SJCRH30 (cell line): ENCODE measurements around the gene OASL. TPM values are rescaled to one million over a fixed set of nuclear protein-coding genes. Genes with fewer than 3 reads are reported as not detected.

Source experiments
- DNase-seq, 2 experiments: peaks; one replicate each; pipeline ENCODE4 v3.0.0-alpha.2; 2015 to 2020
- H3K27ac ChIP-seq: fragments of 250-450 bp; sonication (Bioruptor Pico); 2 replicates; pipeline ENCODE4 v1.5.1; 2020; ENCODE audit warnings: mild to moderate bottlenecking, moderate library complexity
- H3K27me3 ChIP-seq: fragments of 250-450 bp; sonication (Bioruptor Pico); 2 replicates; pipeline ENCODE4 v1.5.1; 2020; ENCODE audit warnings: mild to moderate bottlenecking, moderate library complexity
- H3K36me3 ChIP-seq: fragments of 250-450 bp; sonication (Bioruptor Pico); 2 replicates; pipeline ENCODE4 v1.5.1; 2020; ENCODE audit warnings: mild to moderate bottlenecking, moderate library complexity
- H3K4me1 ChIP-seq: fragments of 250-450 bp; sonication (Bioruptor Pico); 2 replicates; pipeline ENCODE4 v1.5.1; 2020; ENCODE audit warnings: mild to moderate bottlenecking, moderate library complexity
- H3K4me3 ChIP-seq: fragments of 250-450 bp; sonication (Bioruptor Pico); 2 replicates; pipeline ENCODE4 v1.5.1; 2020; ENCODE audit warnings: mild to moderate bottlenecking, moderate library complexity
- H3K9me3 ChIP-seq: fragments of 250-450 bp; sonication (Bioruptor Pico); replicated peaks from 2 replicates; pipeline ENCODE4 v1.5.1; 2020; ENCODE audit warnings: mild to moderate bottlenecking, moderate library complexity
- total RNA-seq: library from RNA; depleted of rRNA; stranded (reverse); fragments of >200 nt; shearing (Covaris generic); gene quantifications from 2 replicates; pipeline ENCODE4 v1.2.3, GENCODE V29; 2014

Gene OASL
- total RNA-seq, 1 experiment from 2014 or later: not detected

- Histone ChIP-seq H3K27ac (no peak overlapping the region), H3K36me3 (no peaks in the 10 kb centered on the region), H3K9me3 (no peaks in the 10 kb centered on the region), H3K27me3 (peaks cover 5% of the 10 kb centered on the region; the same call in 1 of the 2 replicates), H3K4me3 (no peak overlapping the region), H3K4me1 (peaks cover 10% of the 10 kb centered on the region)
- peak; percentile 29 to 60 for DNase-seq
These were observed 4.3 kb downstream of the OASL start for GRCh38 chr12:121034616-121035305.

- DNase-seq: no peak
- Histone ChIP-seq H3K36me3 (no peaks in the 10 kb centered on the region), H3K4me1 (peaks cover 10% of the 10 kb centered on the region), H3K4me3 (no peak overlapping the region), H3K9me3 (no peaks in the 10 kb centered on the region), H3K27ac (no peak overlapping the region), H3K27me3 (no peaks in the 10 kb centered on the region; the same call in 1 of the 2 replicates)
These were observed 5.3 kb downstream of the OASL start for GRCh38 chr12:121033625-121034349.

- H3K27ac ChIP-seq: no peak overlapping the region
- H3K9me3 ChIP-seq: no peaks in the 10 kb centered on the region
- H3K27me3 ChIP-seq: no peaks in the 10 kb centered on the region; the same call in 1 of the 2 replicates
- peak; percentile 57 to 75 for DNase-seq
- H3K36me3 ChIP-seq: no peaks in the 10 kb centered on the region
- H3K4me1 ChIP-seq: peaks cover 10% of the 10 kb centered on the region
- no peak overlapping the region for H3K4me3 ChIP-seq
These were observed 8.4 kb downstream of the OASL start for GRCh38 chr12:121030576-121031212.

GRCh38 chr12:121026274-121027045 lies 12.6 kb downstream of the OASL start:
- no peaks in the 10 kb centered on the region for H3K9me3 ChIP-seq
- no peak overlapping the region for H3K4me3 ChIP-seq
- DNase-seq: no peak
- no peak overlapping the region for H3K27ac ChIP-seq
- no peaks in the 10 kb centered on the region for H3K36me3 ChIP-seq
- no peaks in the 10 kb centered on the region for H3K4me1 ChIP-seq
- no peaks in the 10 kb centered on the region for H3K27me3 ChIP-seq

GRCh38 chr12:121025442-121026226 lies 13.4 kb downstream of the OASL start:
- Histone ChIP-seq H3K27ac (no peak overlapping the region), H3K9me3 (no peaks in the 10 kb centered on the region), H3K4me1 (no peaks in the 10 kb centered on the region), H3K4me3 (no peak overlapping the region), H3K36me3 (no peaks in the 10 kb centered on the region), H3K27me3 (no peaks in the 10 kb centered on the region)
- no peak for DNase-seq

- Histone ChIP-seq H3K9me3 (no peaks in the 10 kb centered on the region), H3K27me3 (no peaks in the 10 kb centered on the region), H3K27ac (no peak overlapping the region), H3K4me1 (no peaks in the 10 kb centered on the region), H3K36me3 (no peaks in the 10 kb centered on the region), H3K4me3 (no peak overlapping the region)
- DNase-seq: no peak
These were observed 15.2 kb downstream of the OASL start for GRCh38 chr12:121023799-121024198.

GRCh38 chr12:121022713-121023112 lies 16.3 kb downstream of the OASL start:
- no peak overlapping the region for H3K4me3 ChIP-seq
- H3K27me3 ChIP-seq: no peaks in the 10 kb centered on the region
- H3K27ac ChIP-seq: no peak overlapping the region
- no peaks in the 10 kb centered on the region for H3K4me1 ChIP-seq
- DNase-seq: no peak
- H3K9me3 ChIP-seq: no peaks in the 10 kb centered on the region
- no peaks in the 10 kb centered on the region for H3K36me3 ChIP-seq

- H3K9me3 ChIP-seq: no peaks in the 10 kb centered on the region
- no peak overlapping the region for H3K4me3 ChIP-seq
- no peak overlapping the region for H3K27ac ChIP-seq
- DNase-seq: no peak
- H3K36me3 ChIP-seq: no peaks in the 10 kb centered on the region
- no peaks in the 10 kb centered on the region for H3K4me1 ChIP-seq
- H3K27me3 ChIP-seq: no peaks in the 10 kb centered on the region
These were observed 17.3 kb downstream of the OASL start for GRCh38 chr12:121021754-121022153.

- H3K9me3 ChIP-seq: no peaks in the 10 kb centered on the region
- H3K27me3 ChIP-seq: no peaks in the 10 kb centered on the region
- no peaks in the 10 kb centered on the region for H3K4me1 ChIP-seq
- no peaks in the 10 kb centered on the region for H3K36me3 ChIP-seq
- H3K27ac ChIP-seq: no peak overlapping the region
- H3K4me3 ChIP-seq: no peak overlapping the region
- DNase-seq: no peak
These were observed 20.0 kb downstream of the OASL start for GRCh38 chr12:121018860-121019617.

- DNase-seq: no peak
- no peaks in the 10 kb centered on the region for H3K4me1 ChIP-seq
- H3K4me3 ChIP-seq: no peak overlapping the region
- H3K36me3 ChIP-seq: no peaks in the 10 kb centered on the region
- H3K27ac ChIP-seq: no peak overlapping the region
- H3K9me3 ChIP-seq: no peaks in the 10 kb centered on the region
- no peaks in the 10 kb centered on the region for H3K27me3 ChIP-seq
These were observed 21.0 kb downstream of the OASL start for GRCh38 chr12:121017966-121018491.

- peak within 1 kb of the TSS; percentile 95 for H3K4me3 ChIP-seq
- no peaks in the 10 kb centered on the region for H3K27me3 ChIP-seq
- no peaks in the 10 kb centered on the region for H3K36me3 ChIP-seq
- DNase-seq: peak; percentile 90 to 95
- H3K27ac ChIP-seq: peak within 1 kb of the TSS; percentile 49
- H3K9me3 ChIP-seq: no peaks in the 10 kb centered on the region
- H3K4me1 ChIP-seq: no peaks in the 10 kb centered on the region
These were observed 22.9 kb downstream of the OASL start, which contains the start of gene C12orf43 for GRCh38 chr12:121015825-121016766. Gene C12orf43, minus strand, starts transcription at chr12:121016487. Its CDS starts 13 bp downstream, at chr12:121016474.

- no peak overlapping the region for H3K27ac ChIP-seq
- H3K27me3 ChIP-seq: no peaks in the 10 kb centered on the region
- DNase-seq: no peak
- no peak overlapping the region for H3K4me3 ChIP-seq
- no peaks in the 10 kb centered on the region for H3K4me1 ChIP-seq
- H3K36me3 ChIP-seq: peaks cover 4% of the 10 kb centered on the region; the same call in 1 of the 2 replicates
- H3K9me3 ChIP-seq: no peaks in the 10 kb centered on the region
These were observed 25.3 kb downstream of the OASL start for GRCh38 chr12:121013715-121014114.
